Osteoblast (primary cell): ENCODE data around the gene PPP2CA. TPM values are rescaled to one million over a fixed set of nuclear protein-coding genes. Genes with fewer than 3 reads are reported as not detected.
"Not testable (repeated sequence)": the region's sequence is repeated elsewhere in the genome, so short reads cannot be mapped to it uniquely, and the experiment has no call there.

ENCODE experiments used
- DNase-seq: peaks from one replicate; pipeline ENCODE4 v3.0.0; 2011; ENCODE audit warnings: low spot score, mixed read lengths; ENCODE audit not compliant: insufficient read length; ENCODE audit errors: missing footprints
- H2AFZ ChIP-seq: 2 replicates; pipeline ENCODE4 v1.6.0; 2011; ENCODE audit warnings: mild to moderate bottlenecking, low read length
- H3K27ac ChIP-seq: 2 replicates; pipeline ENCODE4 v1.5.1; 2011; ENCODE audit warnings: mild to moderate bottlenecking, low read depth, low read length, moderate library complexity
- H3K27me3 ChIP-seq: 2 replicates; pipeline ENCODE4 v1.6.0; 2012; ENCODE audit warnings: mild to moderate bottlenecking, control low read depth, inconsistent platforms, low read length, moderate library complexity; ENCODE audit not compliant: insufficient read depth
- H3K36me3 ChIP-seq: 2 replicates; pipeline ENCODE4 v1.5.1; 2011; ENCODE audit warnings: mild to moderate bottlenecking, low read length, control low read depth, moderate library complexity; ENCODE audit not compliant: insufficient read depth
- H3K4me1 ChIP-seq: 2 replicates; pipeline ENCODE4 v1.5.1; 2011; ENCODE audit warnings: mild to moderate bottlenecking, low read length, control low read depth, moderate library complexity; ENCODE audit not compliant: insufficient read depth
- H3K4me2 ChIP-seq: 2 replicates; pipeline ENCODE4 v1.6.0; 2011; ENCODE audit warnings: mild to moderate bottlenecking, low read length; ENCODE audit not compliant: insufficient read depth
- H3K4me3 ChIP-seq: fragments of 200-600 bp; sonication (generic); 3 replicates; pipeline ENCODE4 v1.5.1; 2012; ENCODE audit warnings: mild to moderate bottlenecking, low read length, inconsistent platforms; ENCODE audit not compliant: insufficient read depth
- H3K79me2 ChIP-seq: 2 replicates; pipeline ENCODE4 v1.6.0; 2012; ENCODE audit warnings: mild to moderate bottlenecking, low read length, control low read depth, inconsistent platforms; ENCODE audit not compliant: insufficient read depth
- H3K9me3 ChIP-seq: 2 replicates; pipeline ENCODE4 v1.5.1; 2011; ENCODE audit warnings: low read depth, low read length, control low read depth
- H4K20me1 ChIP-seq: 2 replicates; pipeline ENCODE4 v1.6.0; 2012; ENCODE audit warnings: mild to moderate bottlenecking, low read length, control low read depth; ENCODE audit not compliant: insufficient read depth
- CTCF ChIP-seq: IDR thresholded peaks from 2 replicates; pipeline ENCODE4 v1.5.1; 2011; ENCODE audit warnings: mild to moderate bottlenecking, low read depth, low read length, moderate library complexity; ENCODE audit errors: extremely low read depth
- total RNA-seq: library from RNA; depleted of rRNA; stranded (reverse); fragments of >200 nt; gene quantifications from 2 replicates; pipeline ENCODE4 v1.2.3, GENCODE V29; 2012

PPP2CA gene
- total RNA-seq, 1 donor: 55.4 TPM

- Histone ChIP-seq H3K4me2 (no peak overlapping the region), H4K20me1 (peaks cover 33% of the 10 kb centered on the region), H3K9me3 (no peaks in the 10 kb centered on the region), H3K4me1 (peaks cover 7% of the 10 kb centered on the region), H3K27me3 (no peaks in the 10 kb centered on the region), H2AFZ (no peak overlapping the region), H3K27ac (no peak overlapping the region), H3K4me3 (no peak overlapping the region), H3K79me2 (peaks cover 74% of the 10 kb centered on the region), H3K36me3 (peaks cover 87% of the 10 kb centered on the region)
- TF ChIP-seq CTCF: no peak
- no peak for DNase-seq
These were observed 72.6 kb downstream of the PPP2CA start for GRCh38 chr5:134153241-134153640.

GRCh38 chr5:134152173-134152832 lies 73.6 kb downstream of the PPP2CA start:
- peaks cover 71% of the 10 kb centered on the region for H3K79me2 ChIP-seq
- H3K27ac ChIP-seq: peak overlapping the region; percentile 32
- H3K4me1 ChIP-seq, DNase-seq, H3K4me2 ChIP-seq, H3K4me3 ChIP-seq, H3K9me3 ChIP-seq, H2AFZ ChIP-seq, H3K27me3 ChIP-seq: not testable (repeated sequence)
- H4K20me1 ChIP-seq: peaks cover 35% of the 10 kb centered on the region
- peaks cover 80% of the 10 kb centered on the region for H3K36me3 ChIP-seq

GRCh38 chr5:134151723-134152122 lies 74.2 kb downstream of the PPP2CA start:
- DNase-seq: no peak

GRCh38 chr5:134149571-134150303 lies 76.1 kb downstream of the PPP2CA start:
- H4K20me1 ChIP-seq: peaks cover 49% of the 10 kb centered on the region
- DNase-seq: no peak
- peaks cover 12% of the 10 kb centered on the region for H3K4me1 ChIP-seq
- H3K4me3 ChIP-seq: no peak overlapping the region
- peaks cover 78% of the 10 kb centered on the region for H3K36me3 ChIP-seq
- no peak for TF ChIP-seq CTCF
- H3K4me2 ChIP-seq: no peak overlapping the region
- no peaks in the 10 kb centered on the region for H3K9me3 ChIP-seq
- no peak overlapping the region for H3K27ac ChIP-seq
- H3K27me3 ChIP-seq: no peaks in the 10 kb centered on the region
- H3K79me2 ChIP-seq: peaks cover 75% of the 10 kb centered on the region
- H2AFZ ChIP-seq: no peak overlapping the region

More at GRCh38 chr5:134151723-134152122, 74.2 kb downstream of the PPP2CA start:
- no peak overlapping the region for H2AFZ ChIP-seq
- H3K36me3 ChIP-seq: peaks cover 81% of the 10 kb centered on the region
- no peak overlapping the region for H3K4me3 ChIP-seq
- peaks cover 12% of the 10 kb centered on the region for H3K4me1 ChIP-seq
- no peak overlapping the region for H3K27ac ChIP-seq
- no peak overlapping the region for H3K4me2 ChIP-seq
- H3K79me2 ChIP-seq: peaks cover 77% of the 10 kb centered on the region
- TF ChIP-seq CTCF: no peak
- H4K20me1 ChIP-seq: peaks cover 38% of the 10 kb centered on the region
- no peaks in the 10 kb centered on the region for H3K27me3 ChIP-seq
- H3K9me3 ChIP-seq: no peaks in the 10 kb centered on the region
